Loucy (cell line): ENCODE results near the gene ZNF70.

ENCODE experiments used
- H2AFZ ChIP-seq: fragments of 200-600 bp; sonication (generic); 2 replicates; pipeline ENCODE4 v1.6.0; 2016; ENCODE audit warnings: antibody characterized with exemption, mild to moderate bottlenecking, low read length, moderate library complexity
- H3F3A ChIP-seq: fragments of 200-600 bp; 2 replicates; pipeline ENCODE4 v1.6.0; 2016; ENCODE audit warnings: antibody characterized with exemption, low read depth, mild to moderate bottlenecking
- H3K27me3 ChIP-seq: fragments of 200-600 bp; sonication (generic); 2 replicates; pipeline ENCODE4 v1.6.1; 2014; ENCODE audit warnings: low read length, mild to moderate bottlenecking; ENCODE audit not compliant: insufficient read depth, poor library complexity, severe bottlenecking
- H3K36me3 ChIP-seq: fragments of 200-600 bp; sonication (generic); 2 replicates; pipeline ENCODE4 v1.6.1; 2016; ENCODE audit warnings: low read length; ENCODE audit not compliant: insufficient read depth
- H3K4me1 ChIP-seq: fragments of 200-600 bp; sonication (generic); 2 replicates; pipeline ENCODE4 v1.5.1; 2014; ENCODE audit warnings: low read length, mild to moderate bottlenecking; ENCODE audit not compliant: insufficient read depth, poor library complexity, severe bottlenecking
- H3K4me2 ChIP-seq: fragments of 200-600 bp; sonication (generic); 2 replicates; pipeline ENCODE4 v1.6.0; 2014; ENCODE audit warnings: antibody characterized with exemption, low read length, low read depth, mild to moderate bottlenecking; ENCODE audit not compliant: poor library complexity, severe bottlenecking
- H3K4me3 ChIP-seq: fragments of 200-600 bp; sonication (generic); 2 replicates; pipeline ENCODE4 v1.5.1; 2014; ENCODE audit warnings: low read length, mild to moderate bottlenecking, mixed read lengths; ENCODE audit not compliant: poor library complexity, severe bottlenecking
- H3K79me2 ChIP-seq: fragments of 200-600 bp; sonication (generic); 2 replicates; pipeline ENCODE4 v1.6.1; 2014; ENCODE audit warnings: low read length; ENCODE audit not compliant: insufficient read depth
- H3K9ac ChIP-seq: fragments of 200-600 bp; sonication (generic); 2 replicates; pipeline ENCODE4 v1.6.0; 2014; ENCODE audit warnings: mild to moderate bottlenecking, low read depth, low read length, moderate library complexity; ENCODE audit not compliant: poor library complexity, severe bottlenecking
- H3K9me2 ChIP-seq: fragments of 200-600 bp; sonication (generic); replicated peaks from 2 replicates; pipeline ENCODE4 v1.6.1; 2016; ENCODE audit warnings: low read depth, low read length, mixed read lengths
- H3K9me3 ChIP-seq: fragments of 200-600 bp; sonication (generic); 2 replicates; pipeline ENCODE4 v1.6.1; 2014; ENCODE audit warnings: mild to moderate bottlenecking, antibody characterized with exemption, low read length, low read depth; ENCODE audit not compliant: insufficient read depth
- H4K20me1 ChIP-seq: fragments of 200-600 bp; sonication (generic); 2 replicates; pipeline ENCODE4 v1.6.0; 2014; ENCODE audit warnings: antibody characterized with exemption, low read length, mild to moderate bottlenecking; ENCODE audit not compliant: insufficient read depth, poor library complexity, severe bottlenecking
- EZH2phosphoT487 ChIP-seq: fragments of 200-600 bp; IDR thresholded peaks from 2 replicates; pipeline ENCODE4 v1.6.1; 2018; ENCODE audit warnings: antibody characterized with exemption, mild to moderate bottlenecking, moderate library complexity, borderline replicate concordance
- TF ChIP-seq, protein P1 (sequence below): fragments of 200-600 bp; sonication (generic); conservative IDR thresholded peaks from 2 replicates; pipeline ENCODE4 v1.5.1; 2014; ENCODE audit warnings: mild to moderate bottlenecking, antibody characterized with exemption, low read length

Gene ZNF70

DNA sequence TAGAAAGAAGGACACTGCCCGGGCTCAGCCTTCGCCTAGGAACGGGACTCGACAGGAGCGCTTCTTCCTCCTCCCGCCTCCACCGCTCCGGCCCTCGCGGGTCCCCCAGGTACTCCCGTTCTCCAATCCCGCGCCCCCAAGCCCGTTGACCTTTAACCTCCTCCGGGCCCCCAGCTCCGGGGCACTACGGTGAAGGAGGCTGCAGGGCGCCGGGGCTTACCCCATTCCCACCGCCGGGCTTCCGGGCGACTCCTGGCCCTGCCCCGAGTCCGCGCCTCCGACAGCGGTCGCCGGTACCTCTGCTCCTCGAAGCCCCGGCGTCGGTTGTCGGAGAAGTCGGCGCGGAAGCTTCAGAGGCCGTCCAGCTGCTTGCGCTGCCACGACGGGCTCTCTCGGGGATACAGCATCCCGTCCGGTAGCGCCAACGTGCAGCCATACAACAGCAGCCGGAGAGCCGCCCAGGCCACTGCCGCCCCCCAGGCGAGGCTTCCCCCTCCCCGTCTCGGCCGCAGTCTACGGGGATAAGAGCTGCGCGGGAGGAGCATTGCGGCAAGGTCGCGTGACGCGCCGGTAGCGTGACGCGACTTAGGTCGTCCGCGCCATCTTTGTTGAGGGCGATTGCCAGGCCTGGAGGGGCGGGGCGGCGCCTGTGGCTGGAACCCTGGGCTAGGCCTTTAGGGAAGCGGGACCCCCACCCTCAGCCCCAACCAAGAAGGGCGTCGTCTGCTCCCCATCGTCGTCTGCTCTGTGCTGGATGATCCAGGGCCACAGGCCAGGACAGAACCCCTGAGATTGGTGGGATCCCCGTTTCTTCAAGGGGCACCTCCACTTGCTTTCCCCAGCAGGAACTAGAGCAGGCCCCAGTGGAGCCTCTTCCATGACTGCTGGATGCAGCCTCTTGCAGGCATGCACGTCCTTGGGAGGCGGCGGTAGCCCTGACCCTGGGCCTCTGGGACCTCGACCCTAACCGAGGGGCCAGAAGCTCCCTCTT is 33.8 kb downstream of the ZNF70 start:
- H3K9ac ChIP-seq = peak overlapping the region; percentile 93
- peaks cover 17% of the 10 kb centered on the region for H3K4me1 ChIP-seq
- H3K79me2 ChIP-seq = peaks cover 33% of the 10 kb centered on the region
- peaks cover 3% of the 10 kb centered on the region; the same call in 1 of the 2 replicates for H3K36me3 ChIP-seq
- H3F3A ChIP-seq = no peaks in the 10 kb centered on the region
- peak overlapping the region; percentile 90 for H3K4me3 ChIP-seq
- peak overlapping the region; percentile 99 for H2AFZ ChIP-seq
- no peaks in the 10 kb centered on the region for H3K27me3 ChIP-seq
- H3K4me2 ChIP-seq = peak overlapping the region; percentile 94
- no peak for TF ChIP-seq EZH2phosphoT487
- TF ChIP-seq, protein P1, sequence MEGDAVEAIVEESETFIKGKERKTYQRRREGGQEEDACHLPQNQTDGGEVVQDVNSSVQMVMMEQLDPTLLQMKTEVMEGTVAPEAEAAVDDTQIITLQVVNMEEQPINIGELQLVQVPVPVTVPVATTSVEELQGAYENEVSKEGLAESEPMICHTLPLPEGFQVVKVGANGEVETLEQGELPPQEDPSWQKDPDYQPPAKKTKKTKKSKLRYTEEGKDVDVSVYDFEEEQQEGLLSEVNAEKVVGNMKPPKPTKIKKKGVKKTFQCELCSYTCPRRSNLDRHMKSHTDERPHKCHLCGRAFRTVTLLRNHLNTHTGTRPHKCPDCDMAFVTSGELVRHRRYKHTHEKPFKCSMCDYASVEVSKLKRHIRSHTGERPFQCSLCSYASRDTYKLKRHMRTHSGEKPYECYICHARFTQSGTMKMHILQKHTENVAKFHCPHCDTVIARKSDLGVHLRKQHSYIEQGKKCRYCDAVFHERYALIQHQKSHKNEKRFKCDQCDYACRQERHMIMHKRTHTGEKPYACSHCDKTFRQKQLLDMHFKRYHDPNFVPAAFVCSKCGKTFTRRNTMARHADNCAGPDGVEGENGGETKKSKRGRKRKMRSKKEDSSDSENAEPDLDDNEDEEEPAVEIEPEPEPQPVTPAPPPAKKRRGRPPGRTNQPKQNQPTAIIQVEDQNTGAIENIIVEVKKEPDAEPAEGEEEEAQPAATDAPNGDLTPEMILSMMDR = no peak
- peaks cover 8% of the 10 kb centered on the region for H4K20me1 ChIP-seq
- no peaks in the 10 kb centered on the region for H3K9me2 ChIP-seq
- no peaks in the 10 kb centered on the region for H3K9me3 ChIP-seq

DNA sequence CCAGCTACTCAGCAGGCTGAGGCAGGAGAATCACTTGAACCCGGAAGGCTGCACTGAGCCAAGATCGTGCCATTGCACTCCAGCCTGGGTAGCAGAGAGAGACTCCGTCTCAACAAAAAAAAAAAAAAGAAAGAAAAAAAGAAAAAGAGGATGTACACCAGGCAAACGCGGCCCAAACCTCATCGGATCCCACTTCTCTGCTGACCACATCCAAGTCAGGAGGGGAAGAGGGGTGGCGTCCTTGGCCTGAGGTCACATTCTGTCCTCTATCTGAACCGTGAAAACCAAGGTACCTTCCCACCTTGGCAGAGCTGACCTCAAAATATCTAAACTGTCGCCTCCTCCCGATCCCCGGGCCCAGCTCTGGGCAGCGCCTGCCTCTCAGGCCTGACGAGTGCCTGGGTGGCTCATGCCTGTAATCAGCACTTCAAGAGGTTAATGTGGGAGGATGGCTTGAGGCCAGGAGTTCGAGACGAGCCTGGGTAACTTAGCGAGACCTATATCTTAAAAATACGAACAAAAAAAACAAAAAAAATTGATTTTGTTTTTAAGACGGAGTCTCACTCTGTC is 35.0 kb downstream of the ZNF70 start:
- Histone ChIP-seq H3K4me2 (peak overlapping the region; percentile 94), H3K79me2 (peaks cover 38% of the 10 kb centered on the region), H2AFZ (no peak overlapping the region), H3K9ac (peak overlapping the region; percentile 93), H3K4me1 (peaks cover 17% of the 10 kb centered on the region), H3K27me3 (no peaks in the 10 kb centered on the region), H3K9me3 (no peaks in the 10 kb centered on the region), H3K36me3 (peaks cover 3% of the 10 kb centered on the region; the same call in 1 of the 2 replicates), H3K4me3 (peak overlapping the region; percentile 90), H3K9me2 (no peaks in the 10 kb centered on the region), H3F3A (no peaks in the 10 kb centered on the region), H4K20me1 (peaks cover 8% of the 10 kb centered on the region)
- TF ChIP-seq EZH2phosphoT487 = no peak
- TF ChIP-seq, protein P1 = no peak

DNA sequence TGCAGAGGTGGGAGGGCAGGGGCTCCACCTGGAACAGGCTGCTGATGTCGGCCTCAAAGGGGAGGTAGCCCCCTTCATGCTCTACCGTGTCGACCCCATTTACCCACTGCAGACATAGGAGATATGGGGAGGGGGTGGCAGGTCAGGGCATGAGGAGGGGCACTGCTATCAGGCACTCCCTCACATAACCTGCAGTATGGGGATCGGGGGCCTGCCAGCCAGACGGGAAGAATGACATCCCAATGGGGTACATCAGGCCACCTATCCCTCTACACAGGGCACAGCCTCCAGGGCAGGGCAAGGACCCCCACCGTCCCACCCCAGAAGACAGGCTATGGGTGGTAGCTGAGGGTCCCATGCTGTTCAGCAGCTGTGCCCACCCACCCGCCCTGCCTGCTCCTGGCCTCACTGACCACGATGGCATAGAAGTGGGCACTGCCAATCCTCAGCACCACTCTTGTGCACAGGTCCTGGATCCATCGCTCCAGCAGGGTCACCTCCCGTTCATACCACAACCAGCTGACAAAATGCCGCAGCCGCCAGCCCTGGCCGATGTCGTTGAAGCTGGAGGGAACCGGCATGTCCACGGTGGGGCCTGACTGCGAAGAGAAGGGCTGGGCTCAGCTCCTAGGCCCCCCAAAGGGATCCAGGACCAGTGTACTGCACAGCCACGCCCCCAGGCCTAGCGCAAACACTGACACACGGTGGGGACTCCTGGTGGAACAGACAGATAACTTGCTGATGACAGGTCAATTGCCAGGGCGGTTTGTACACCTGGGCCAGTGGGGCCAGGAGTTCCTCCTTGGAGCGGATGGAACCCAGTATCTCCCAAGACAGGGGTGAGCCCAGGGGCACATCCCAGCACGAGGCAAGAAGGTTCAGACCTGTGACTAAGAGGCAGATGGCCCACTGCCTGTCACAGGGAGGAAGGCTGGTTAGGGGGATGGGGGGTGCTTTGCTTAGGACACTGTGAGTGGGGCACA is 36.0 kb downstream of the ZNF70 start:
- Histone ChIP-seq H3K9me2 (no peaks in the 10 kb centered on the region), H3K27me3 (no peaks in the 10 kb centered on the region), H4K20me1 (peaks cover 8% of the 10 kb centered on the region), H3K4me1 (peaks cover 22% of the 10 kb centered on the region), H3K4me3 (peak overlapping the region; percentile 90), H2AFZ (no peak overlapping the region), H3K4me2 (peak overlapping the region; percentile 94), H3K9me3 (no peaks in the 10 kb centered on the region), H3F3A (no peaks in the 10 kb centered on the region), H3K79me2 (peaks cover 48% of the 10 kb centered on the region), H3K9ac (peak overlapping the region; percentile 93), H3K36me3 (peaks cover 3% of the 10 kb centered on the region; the same call in 1 of the 2 replicates)
- TF ChIP-seq, protein P1 = peak; percentile 24; the same call in 1 of the 2 replicates
- no peak for TF ChIP-seq EZH2phosphoT487
